Measurements from ENCODE around the gene GLIPR2.
"Not testable (repeated sequence)": the region's sequence is repeated elsewhere in the genome, so short reads cannot be mapped to it uniquely, and the experiment has no call there.

The GLIPR2 gene, protein sequence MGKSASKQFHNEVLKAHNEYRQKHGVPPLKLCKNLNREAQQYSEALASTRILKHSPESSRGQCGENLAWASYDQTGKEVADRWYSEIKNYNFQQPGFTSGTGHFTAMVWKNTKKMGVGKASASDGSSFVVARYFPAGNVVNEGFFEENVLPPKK

DNA sequence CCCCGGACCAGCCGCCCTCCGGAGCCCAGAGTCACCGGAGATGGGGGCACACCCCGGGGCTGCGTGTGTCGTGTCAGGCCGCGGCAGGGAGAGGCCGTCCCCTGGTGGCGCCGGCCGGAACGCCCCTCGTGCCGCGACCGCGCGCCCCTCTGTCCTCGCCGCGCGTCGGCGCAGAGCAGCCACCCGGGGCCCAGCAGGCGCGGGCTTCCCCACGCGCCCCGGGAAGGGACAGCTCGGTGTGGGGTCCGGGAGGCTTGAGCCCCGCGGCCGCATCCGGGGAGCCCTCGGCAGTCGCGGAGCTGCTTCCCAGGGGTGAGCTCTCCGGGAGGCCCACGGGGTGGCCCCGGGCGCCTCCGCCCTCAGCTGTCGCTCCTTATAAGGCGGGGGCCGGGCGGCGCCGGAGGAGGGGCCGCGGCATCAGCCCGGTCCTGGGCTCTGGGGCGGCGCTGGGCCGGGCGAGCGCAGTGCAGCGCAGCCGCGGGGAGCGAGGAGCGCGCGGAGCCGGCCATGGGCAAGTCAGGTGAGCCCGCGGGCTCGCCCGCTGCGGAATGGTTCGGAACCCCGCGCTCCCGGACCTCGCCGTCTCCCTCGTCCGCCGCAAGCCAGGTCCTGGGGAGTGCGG lies at the start of gene GLIPR2:
Gene GLIPR2 (plus strand): TSS at position 462 of the 622 bp plus-strand sequence. CDS start 46 bp downstream, at position 508.
- DNase-seq = peak; percentile 77

DNA sequence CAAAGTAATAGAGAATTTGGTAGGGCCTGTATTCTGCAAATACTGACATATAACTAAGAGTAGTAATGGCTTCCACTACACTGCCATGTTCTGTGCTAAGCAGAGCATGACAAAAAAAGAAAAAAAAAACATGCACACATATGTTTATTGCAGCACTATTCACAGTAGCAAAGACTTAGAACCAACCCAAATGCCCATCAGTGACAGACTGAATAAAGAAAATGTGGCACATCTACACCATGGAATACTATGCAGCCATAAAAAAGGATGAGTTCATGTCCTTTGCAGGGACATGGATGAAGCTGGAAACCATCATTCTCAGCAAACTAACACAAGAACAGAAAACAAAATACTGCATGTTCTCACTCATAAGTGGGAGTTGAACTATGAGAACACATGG lies 49.5 kb upstream of the GLIPR2 start:
- not testable (repeated sequence) for DNase-seq

DNA sequence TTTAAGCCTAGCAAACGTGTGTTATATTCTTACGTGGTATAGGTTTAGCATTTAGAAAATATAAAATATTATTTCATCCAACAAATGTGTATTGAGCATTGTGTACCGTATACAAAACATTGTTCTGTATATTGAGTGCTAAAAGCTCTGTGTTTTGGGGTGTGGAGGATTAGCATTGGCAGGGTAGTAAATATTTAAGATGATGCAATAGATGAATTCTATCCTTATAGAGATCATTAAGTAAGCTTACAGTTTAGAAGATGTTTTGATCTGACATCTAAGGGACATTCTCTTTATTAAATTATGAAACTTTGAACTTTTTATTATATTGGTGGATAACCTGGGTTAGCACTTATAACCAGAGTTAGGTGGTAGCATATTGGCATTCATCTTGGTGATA lies 48.5 kb upstream of the GLIPR2 start:
- DNase-seq = no peak

DNA sequence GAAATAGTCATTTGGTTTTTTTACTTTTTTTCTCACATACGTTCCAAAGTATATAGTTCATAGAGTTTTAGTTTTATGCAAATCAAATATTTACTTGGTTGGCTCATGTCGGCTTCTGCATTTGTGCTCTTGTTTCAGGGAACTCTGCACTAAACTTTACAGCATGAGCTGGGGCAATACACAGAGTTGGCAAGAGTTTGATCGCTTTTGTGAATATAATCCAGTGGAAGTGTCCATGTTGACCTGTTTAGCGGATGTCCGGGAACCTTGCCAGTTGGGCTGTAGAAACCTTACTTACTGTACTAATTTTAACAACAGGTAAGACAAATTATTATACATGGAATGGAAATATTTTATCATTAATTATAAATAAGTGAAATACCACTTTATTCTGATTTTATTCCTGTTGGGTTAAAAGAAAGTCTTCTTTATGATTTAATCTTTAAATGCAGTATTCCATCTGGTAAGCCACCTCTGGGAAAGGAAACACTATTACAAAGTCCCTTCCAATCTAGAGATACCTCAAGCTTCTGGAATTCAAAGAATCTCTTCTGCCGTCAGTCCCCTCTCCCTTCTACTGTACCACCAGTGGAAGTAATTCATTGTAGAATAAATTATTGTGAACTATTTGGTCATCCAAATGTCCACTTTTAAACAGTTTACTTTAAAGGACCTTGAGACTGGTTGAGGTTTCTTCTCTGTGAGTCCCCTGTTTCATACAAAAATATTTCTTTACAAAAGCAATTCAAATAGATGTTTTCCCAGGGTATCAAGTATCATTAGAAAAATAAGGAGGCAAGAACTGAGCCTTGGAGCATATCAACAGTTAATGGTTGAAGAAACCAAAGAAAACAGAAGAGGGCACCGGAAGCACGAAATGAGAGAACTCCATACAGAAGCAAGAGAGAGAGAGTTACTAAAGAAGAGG lies 45.2 kb upstream of the GLIPR2 start:
- DNase-seq = no peak

DNA sequence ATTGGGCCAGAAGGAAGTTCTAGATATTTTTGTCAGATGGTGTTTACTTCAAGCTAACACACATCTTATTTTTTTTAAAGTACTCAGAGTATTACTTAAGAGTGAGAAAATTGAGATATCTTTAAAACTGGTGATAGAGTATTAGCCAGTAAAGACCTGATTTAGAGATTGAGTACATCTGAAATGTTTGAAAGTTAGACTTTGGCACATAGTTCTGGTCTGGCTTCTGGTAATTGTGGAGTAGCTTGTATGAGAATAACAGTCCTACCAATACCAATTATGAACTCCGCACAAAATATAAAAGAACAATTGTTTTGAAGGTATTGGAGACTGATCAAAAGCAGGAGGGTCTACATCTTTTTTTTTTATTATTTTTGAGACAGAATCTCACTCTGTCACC lies 44.5 kb upstream of the GLIPR2 start:
- DNase-seq = no peak

DNA sequence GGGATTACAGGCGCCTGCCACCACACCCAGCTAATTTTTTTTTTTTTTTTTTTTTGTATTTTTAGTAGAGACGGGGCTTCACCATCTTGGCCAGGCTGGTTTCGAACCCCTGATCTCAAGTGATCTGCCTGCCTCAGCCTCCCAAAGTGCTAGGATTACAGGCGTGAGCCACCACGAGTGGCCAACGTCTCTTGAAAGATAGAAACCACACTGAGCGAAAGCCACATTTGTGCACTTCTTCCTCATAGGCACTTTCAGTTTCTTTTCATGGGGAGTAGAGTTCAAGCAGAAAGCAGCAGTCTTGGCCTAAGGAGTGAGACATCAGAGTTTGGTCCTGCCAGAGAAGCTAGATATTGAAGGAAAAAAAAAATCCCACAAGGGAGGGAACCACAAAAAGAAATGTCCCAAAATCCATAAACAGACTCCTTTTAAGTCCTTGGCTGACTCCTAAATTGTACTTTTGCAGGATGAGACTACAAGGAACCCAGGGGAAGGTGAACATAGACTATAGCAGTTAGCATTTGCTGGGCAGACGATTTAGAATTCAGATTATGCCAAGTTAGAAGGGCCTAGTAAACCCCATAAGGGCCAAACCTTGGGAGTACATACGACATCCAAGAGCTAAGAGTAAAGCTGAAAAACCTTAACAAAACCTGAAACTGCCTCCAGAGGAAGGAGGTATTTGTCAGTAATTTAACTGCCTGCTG lies 43.9 kb upstream of the GLIPR2 start:
- peak; percentile 50 to 69 for DNase-seq

DNA sequence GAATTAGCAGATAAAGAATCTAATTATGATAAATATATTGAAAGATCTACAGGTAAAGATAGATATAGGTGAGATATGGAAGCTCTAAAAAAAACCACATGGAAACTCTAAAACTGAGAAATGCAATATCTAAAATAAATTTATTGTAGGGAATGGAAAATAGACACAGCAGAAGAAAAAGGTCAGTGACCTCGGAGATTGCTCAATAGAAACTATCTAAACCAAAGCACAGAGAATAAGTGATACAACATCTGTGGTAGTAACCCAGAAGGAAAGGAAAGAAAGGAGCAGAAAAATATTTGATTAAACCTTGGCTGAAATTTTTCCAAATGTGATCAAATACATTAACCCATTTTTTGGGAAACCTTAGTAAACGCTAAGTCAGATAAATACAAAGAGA lies 43.1 kb upstream of the GLIPR2 start:
- no peak for DNase-seq

DNA sequence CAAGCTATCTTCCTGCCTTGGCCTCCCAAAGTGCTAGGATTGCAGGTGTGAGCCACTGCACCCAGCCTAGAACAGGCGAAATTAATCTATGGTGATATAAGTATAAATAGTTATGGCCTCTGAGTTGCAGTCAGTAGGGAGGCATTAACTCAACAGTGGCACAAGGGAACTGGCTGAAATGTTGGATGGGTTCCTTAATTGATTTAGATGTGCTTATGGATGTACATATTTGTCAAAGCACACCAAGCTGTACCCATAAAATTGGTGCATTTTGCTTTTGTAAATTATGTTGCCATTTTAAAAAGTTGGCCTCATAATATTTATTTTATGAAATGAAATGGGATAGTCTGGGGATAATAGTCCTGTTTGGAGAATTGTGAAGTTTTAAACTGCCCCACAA lies 36.8 kb upstream of the GLIPR2 start:
- DNase-seq = no peak

DNA sequence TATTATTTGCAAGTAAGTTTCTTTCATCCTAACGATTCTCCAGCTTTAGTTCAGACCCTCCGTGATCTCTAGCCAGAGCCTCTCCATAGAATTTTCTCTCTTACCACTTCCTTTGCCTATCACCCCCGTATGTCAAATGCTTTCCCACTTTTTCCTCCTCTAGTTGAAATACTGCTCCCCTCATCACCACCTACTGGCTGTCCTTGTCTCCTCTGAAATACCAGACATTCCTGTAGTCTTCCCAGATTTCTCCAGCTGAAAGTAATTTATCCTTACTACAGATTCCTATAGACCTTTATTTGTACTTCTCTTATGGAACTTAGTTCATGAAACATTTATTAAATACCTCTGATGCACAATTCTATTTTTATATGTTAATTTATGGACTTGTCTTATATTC lies 36.0 kb upstream of the GLIPR2 start:
- no peak for DNase-seq

DNA sequence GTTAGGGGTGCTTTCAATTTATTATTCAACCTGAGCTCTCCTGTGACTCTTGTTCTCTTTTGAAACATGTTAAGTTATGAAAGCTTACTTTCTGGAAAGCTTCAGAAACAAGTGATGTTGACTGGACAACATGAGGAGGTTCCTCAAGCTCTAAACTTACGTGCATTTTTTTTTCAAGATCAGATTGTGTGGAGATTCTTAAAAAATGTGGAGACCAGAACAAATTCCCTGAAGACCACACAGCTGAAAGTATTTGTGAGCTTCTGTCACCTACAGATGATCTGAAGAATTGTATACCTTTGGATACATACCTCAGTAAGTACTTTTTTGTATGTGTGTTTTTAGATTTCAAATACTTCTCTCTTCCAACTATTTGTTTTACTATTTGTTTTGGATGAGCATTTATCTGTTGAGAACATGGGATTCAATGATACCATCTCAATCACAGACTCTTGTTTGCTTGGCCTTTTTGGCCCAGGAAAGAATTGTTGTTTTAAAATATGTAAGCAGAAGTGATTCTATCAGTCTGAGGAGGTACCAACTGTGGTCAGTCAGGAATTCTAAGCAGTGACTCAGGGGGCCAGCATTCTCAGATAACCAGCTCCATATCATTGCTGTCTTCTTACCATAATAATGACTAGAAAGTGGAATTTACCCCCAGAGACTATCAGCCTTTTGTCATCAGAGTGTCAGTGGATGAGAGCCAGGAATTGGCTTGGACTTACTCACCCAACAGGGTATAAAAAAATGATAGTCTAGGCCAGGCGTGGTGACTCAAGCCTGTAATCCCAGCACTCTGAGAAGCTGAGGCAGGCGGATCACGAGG lies 34.4 kb upstream of the GLIPR2 start:
- DNase-seq = no peak

DNA sequence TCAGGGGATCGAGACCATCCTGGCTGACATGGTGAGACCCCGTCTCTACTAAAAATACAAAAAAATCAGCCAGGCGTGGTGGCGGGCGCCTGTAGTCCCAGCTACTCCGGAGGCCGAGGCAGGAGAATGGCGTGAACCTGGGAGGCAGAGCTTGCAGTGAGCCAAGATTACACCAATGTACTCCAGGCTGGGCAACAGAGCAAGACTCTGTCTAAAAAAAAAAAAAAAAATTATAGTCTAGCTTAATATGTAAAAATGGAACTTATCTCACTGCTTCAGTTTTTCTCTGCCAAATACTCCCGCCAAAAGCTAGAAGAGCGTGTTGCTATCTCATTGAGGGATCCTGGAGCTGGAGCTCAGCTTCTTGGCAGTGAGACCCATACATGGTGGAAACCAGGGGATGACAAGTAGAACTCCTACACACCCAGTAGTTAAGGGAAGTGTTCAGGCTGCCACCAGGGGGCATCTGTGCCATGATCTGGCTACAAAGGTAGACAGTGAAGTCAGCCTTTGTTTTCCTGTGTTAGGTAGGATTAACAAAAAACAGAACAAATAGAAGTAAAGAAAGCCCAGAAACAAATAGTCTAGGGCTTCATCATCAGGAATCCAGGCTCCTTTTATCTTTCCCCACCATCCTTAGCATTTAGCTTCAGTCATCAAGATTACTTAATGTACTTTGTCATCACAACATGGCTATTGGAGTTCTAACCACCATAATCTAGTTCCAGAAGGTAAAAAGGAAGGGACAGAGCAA lies 33.6 kb upstream of the GLIPR2 start:
- peak; percentile 88 to 89 for DNase-seq

DNA sequence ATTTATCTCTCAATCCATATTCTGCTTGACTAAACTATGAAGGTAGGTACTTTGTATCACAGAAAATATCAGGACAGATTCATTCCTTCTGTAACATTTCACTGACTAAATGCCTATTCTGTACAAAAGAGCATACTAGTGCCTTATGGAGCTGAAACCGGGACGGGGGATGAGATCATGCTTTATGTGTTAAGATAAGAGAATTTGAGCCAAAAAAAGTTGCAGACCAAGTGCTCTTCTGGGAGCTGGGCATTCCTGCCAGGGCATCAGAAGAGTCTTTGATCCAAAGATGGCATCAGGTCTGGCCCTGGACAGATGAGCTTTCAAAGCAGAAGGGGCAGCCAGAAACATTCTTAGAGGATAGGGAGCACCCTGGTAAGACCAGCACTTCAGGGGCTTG lies 27.5 kb upstream of the GLIPR2 start:
- no peak for DNase-seq

DNA sequence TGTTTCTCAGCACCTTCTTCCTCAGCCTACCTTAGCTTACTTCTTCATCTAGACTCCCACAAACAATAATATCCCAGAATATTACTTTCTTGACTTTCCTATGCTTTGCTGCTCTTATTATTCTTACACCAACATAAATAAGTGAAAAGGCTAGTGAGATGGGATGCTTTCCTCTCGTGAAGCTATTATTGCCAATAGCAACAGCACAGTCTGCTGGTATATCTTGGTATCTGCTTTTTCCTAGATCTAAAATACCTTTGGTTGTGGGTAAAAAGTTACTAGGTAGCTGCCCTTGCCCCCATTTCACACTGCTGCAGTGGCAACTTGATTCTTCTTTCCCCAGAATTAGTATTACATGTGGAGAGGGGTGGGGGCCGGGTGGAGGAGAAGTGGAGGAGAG lies 26.1 kb upstream of the GLIPR2 start:
- DNase-seq = no peak

DNA sequence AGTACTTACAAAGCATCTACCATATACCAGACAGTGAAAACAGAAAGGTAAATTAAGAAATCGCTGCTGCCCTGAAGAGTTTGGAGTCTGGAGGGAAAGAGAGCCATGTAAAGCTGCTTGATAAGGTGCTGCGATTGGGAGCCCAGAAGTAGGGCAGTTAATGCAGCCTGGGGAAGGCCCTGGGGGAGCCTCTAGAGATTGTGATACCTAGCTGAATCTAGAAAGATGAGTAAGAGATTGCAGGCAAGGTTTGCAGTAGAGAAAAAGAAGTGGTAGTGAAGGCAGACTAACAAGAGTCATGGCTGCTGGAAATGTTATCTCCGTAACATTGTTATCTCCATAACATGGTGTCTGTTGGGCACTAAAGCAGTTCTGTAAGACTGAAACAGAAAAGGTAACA lies 24.0 kb upstream of the GLIPR2 start:
- no peak for DNase-seq

DNA sequence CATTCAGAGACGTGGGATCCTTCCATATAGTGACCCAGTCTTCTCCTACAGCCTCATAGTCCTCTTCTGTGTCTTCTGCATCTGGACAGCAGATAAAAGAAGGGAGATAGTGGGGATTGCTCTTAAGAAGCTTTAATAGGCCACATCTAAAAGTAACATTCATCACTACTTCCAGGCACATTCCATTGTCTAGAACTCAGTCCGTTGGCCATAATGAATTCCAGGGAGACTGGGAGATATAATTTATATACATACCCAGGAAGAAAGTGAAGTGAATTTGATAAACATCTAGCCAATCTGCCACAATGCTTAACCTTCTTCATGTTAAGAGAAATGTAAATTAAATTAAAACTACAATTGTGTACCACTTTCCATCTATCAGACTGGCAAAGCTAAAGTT lies 22.5 kb upstream of the GLIPR2 start:
- DNase-seq = no peak

DNA sequence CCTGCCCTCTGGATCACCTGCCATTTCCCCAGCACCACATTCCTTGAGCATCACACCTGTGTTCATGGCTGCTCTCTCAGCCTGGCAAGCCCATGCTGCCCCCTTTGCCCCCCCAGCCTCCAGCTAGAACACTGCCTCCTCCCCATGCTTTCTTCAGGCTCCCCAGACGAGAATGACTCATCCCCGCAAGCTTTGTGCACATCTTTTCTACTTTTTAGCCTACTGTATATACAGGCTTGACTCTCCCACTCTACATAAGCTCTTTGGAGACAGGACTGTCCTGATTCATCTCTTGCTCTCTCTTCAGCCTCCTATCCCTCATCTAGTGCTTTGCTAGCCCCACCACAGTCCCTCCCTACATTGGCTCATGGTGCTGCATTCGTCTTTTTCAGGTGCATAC lies 19.9 kb upstream of the GLIPR2 start:
- DNase-seq = no peak

DNA sequence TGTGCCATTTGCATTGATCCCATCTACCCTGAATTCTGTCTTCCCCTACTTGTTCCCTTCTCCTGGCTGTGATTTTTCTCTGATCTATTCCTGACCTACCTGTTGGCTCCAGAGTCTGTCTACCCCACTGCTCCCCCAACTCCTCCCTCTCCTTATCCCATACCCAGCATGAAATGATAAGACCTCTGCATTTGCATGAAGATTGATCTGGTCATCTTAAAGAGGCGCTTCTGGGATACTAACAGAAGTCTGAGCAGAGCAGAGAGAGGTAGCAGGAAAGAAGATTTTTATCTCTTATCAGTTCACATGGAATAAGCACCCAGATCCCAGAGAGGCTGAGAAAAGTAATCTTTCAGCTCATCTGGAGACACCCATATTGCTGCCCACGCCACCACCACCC lies 18.3 kb upstream of the GLIPR2 start:
- DNase-seq = no peak

DNA sequence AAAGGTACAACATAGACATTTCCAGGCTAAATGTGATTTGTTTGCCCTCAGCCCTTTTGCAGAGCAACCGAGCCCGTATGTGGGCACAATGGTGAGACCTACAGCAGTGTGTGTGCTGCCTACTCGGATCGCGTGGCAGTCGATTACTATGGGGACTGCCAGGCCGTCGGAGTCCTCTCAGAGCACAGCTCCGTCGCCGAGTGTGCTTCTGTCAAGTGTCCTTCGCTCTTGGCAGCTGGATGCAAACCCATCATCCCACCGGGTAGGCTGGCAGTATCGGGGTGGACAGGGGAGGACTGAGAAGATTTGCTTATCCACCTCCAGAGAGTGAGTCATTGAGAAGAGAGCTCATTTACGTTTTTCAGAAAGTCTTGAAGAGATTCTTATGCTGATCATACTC lies 17.8 kb upstream of the GLIPR2 start:
- DNase-seq = no peak

DNA sequence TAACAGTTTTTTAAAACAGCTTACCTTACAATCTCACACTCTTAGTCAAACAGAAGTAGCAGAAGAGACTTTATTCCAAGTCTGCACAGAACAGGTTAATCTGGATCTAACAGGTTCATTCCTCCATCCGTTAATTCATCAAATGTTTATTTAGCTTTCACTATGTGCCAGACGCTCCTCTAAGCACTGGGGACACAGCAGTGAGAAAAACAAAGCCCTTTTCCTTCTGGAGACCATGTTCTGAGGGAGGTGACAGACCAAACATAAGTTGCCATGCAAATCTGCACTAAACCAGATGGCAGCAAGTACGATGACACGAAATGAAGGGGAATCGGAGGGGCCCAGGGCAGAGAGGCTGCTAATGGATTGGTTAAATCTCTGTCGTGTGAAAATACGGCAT lies 17.1 kb upstream of the GLIPR2 start:
- DNase-seq = no peak

DNA sequence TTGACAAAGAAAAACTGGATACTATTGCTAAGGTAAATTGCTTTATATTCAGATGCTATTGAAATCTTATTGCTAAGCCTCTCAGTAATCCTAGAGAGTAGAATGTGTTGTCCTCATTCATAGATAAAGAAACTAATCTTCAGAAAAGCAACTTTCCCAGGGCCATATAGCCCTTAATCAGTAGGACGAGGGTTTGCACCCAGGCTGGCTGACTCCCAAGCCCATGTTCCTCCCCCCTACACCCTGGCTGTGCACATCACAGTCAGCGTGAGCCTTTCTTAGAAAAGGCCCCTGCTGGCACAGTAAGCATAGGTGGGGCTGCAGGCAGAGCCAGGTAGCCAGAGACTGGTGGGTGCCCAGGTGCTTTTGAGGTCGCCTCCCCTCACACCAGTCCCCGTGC lies 15.8 kb upstream of the GLIPR2 start:
- no peak for DNase-seq

DNA sequence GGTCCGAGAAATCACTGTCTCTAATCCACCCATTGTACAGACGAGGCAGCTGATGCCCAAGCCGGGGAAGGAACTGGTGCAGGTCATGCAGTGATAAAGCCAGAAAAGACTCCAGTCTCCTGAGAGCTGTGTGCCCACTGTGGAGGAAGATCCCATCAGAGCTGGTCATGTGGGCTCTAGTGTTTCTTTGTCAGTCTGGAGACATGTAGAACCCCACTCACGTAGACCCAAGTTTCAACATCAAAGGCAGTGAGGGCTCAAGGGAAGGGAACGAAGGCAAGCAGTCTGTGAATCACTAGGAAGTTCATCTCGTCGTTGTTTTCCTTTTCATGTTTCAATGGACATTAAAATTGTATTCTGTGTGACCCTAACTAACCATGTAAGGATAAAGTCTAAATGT lies 14.6 kb upstream of the GLIPR2 start:
- DNase-seq = no peak

DNA sequence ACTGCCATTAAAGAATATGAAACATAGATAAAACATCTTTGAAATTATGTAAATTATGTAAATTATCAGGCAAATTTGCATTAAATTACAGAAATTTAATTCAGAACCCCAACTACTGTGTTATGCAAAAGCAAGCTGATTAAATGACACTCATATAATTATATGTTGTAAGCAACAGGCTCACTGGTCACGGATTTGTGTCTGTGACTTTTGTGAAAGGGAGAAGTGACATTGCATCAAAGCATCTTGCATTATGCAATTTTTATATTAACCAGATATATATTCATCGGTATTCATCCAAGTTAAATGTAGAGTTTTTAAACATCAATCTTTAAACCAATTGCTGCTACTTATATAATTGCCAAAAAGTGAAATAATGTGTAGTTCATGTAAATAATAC lies 13.0 kb upstream of the GLIPR2 start:
- DNase-seq = no peak
